C1 segment of cervical spinal cord (tissue), 14 donors: ENCODE measurements around the gene NBPF6.
"Not testable (repeated sequence)": the region's sequence is repeated elsewhere in the genome, so short reads cannot be mapped to it uniquely, and the experiment has no call there.

ENCODE experiments used
- DNase-seq, 14 donors: peaks; one replicate each; lab custom pipeline; 2025; lab: John Stamatoyannopoulos, UW

NBPF6 gene

DNA sequence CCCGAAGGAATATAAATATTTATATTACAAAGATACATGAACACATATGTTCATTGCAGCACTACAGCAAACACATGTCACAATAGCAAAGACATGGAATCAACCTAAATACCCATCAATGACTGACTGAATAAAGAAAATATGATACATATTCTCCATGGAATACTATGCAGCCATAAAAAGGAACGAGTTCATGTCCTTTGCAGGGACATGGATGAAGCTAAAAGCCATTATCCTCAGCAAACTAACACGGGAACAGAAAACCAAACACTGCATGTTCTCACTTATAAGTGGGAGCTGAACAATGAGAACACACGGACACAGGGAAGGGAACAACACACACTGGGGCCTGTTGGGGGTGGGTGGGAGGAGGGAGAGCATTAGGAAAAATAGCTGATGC lies 46.7 kb downstream of the NBPF6 start:
- not testable (repeated sequence) for DNase-seq

GRCh38 chr1:108502138-108502537 lies 52.0 kb downstream of the NBPF6 start:
- no peak for DNase-seq

DNA sequence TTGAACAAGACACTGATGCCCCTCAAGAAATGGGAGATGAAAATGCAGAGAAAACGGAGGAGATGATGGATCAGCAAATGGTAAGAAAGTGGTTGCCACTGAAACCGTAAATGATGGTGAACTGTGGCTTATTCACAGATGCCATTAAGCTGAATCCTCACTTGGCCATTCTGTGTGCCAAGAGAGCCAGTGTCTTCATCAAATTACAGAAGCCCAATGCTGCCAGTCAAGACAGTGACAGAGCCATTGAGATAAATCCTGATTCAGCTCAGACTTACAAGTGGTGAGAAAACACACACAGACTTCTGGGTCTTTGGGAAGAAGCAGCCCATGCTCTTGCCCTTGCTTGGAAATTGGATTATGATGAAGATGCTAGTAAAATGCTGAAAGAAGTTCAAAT lies 52.5 kb downstream of the NBPF6 start:
- no peak for DNase-seq

GRCh38 chr1:108503062-108503733 lies 53.1 kb downstream of the NBPF6 start:
- no peak for DNase-seq

GRCh38 chr1:108504447-108504846 lies 54.3 kb downstream of the NBPF6 start:
- no peak for DNase-seq

GRCh38 chr1:108505763-108506070 lies 55.6 kb downstream of the NBPF6 start:
- DNase-seq = no peak

GRCh38 chr1:108511764-108512163 lies 61.6 kb downstream of the NBPF6 start:
- no peak for DNase-seq

DNA sequence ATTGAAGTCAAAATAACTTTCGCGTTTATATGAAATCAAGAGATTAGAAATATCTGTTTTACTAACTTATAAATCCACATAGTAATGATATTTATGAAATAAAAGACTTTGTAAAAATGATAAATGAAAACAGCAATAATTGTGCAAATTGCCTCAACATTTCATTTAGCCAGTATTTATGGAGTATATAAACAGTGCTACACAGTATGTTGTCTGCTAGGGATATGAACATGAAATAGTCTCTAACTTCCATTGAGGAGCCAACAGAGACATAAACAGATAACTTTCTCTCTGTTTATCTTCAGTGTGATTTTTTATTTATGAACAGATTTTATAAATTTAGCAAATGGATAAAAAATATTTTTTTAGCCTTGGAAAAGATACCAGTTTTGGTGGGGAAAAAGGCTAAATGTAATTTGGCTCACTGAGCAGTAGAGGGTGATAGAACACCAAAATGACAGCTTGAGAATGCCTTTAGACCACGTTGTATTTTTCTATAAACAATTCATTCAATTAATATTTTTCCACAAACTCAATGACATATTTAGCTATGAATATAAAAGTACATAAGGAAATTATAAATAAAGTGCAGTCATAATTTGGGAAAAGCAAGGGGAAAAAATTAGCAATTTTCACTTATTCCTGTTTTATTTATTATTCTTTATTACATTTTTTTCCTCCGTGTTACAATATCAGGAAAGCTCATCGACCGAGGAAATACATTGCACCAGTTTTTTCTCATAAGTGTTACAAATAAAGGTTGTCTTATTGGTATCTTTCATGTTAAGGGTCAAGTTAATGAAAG lies 62.3 kb downstream of the NBPF6 start:
- peak in 1 of 14 donors; percentile 3 for DNase-seq

DNA sequence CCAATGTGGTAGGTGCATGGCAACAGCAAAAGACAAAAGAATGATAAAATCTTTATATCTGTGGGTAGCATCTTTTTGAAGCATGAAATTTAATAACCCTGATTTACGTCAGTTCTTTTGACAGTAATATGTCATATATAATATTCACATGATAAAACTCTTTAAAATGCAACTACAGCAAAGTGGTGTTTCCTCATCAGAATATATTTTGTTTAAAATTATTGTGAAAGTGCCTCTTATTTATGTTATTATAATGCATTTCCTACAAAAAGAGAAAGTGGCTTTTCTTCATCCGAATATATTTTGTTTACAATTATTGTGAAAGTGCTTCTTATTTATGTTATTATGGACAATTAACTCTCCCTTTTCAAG lies 62.9 kb downstream of the NBPF6 start:
- no peak for DNase-seq

GRCh38 chr1:108513914-108514313 lies 63.8 kb downstream of the NBPF6 start:
- not testable (repeated sequence) for DNase-seq

DNA sequence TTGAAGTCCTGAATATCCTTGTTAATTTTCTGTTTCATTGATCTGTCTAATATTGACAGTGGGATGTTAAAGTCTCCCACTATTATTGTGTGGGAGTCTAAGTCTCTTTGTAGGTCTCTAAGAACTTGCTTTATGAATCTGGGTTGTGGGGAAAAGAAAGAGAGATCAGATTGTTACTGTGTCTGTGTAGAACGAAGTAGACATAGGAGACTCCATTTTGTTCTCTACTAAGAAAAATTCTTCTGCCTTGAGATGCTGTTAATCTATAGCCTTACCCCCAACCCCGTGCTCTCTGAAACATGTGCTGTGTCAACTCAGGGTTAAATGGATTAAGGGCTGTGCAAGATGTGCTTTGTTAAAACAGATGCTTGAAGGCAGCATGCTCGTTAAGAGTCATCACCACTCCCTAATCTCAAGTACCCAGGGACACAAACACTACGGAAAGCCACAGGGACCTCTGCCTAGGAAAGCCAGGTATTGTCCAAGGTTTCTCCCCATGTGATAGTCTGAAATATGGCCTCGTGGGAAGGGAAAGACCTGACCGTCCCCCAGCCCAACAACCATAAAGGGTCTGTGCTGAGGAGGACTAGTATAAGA lies 67.3 kb downstream of the NBPF6 start:
- not testable (repeated sequence) for DNase-seq
